ENCODE data around the gene FAT1.
"Not testable (repeated sequence)": the region's sequence is repeated elsewhere in the genome, so short reads cannot be mapped to it uniquely, and the experiment has no call there.

Gene FAT1

GRCh38 chr4:186760576-186760975 lies 36.9 kb upstream of the FAT1 start:
- Mint-ChIP-seq H3K4me3 (no peak overlapping the region), H3K27me3 (no peaks in the 10 kb centered on the region), H3K27ac (no peak overlapping the region), H3K36me3 (no peaks in the 10 kb centered on the region), H3K4me1 (peaks cover 0 to 2% of the 10 kb centered on the region in 2 donors), H3K9me3 (peaks cover 7 to 18% of the 10 kb centered on the region in 2 donors)
- no peak for ATAC-seq (replicated peaks)
- DNase-seq: no peak

GRCh38 chr4:186759990-186760389 lies 36.3 kb upstream of the FAT1 start:
- no peak for ATAC-seq (replicated peaks)
- no peaks in the 10 kb centered on the region for H3K36me3 Mint-ChIP-seq
- H3K27me3 Mint-ChIP-seq: no peaks in the 10 kb centered on the region

GRCh38 chr4:186758929-186759682 lies 35.5 kb upstream of the FAT1 start:
- DNase-seq: no peak
- H3K27me3 Mint-ChIP-seq: no peaks in the 10 kb centered on the region
- no peak for ATAC-seq (replicated peaks)
- H3K4me1 Mint-ChIP-seq: peaks cover 0 to 2% of the 10 kb centered on the region in 2 donors
- H3K4me3 Mint-ChIP-seq: no peak overlapping the region
- peaks cover 7 to 18% of the 10 kb centered on the region in 2 donors for H3K9me3 Mint-ChIP-seq
- no peak overlapping the region for H3K27ac Mint-ChIP-seq
- H3K36me3 Mint-ChIP-seq: no peaks in the 10 kb centered on the region

More at GRCh38 chr4:186759990-186760389, 36.3 kb upstream of the FAT1 start:
- no peak for DNase-seq
- Mint-ChIP-seq H3K9me3 (peaks cover 7 to 18% of the 10 kb centered on the region in 2 donors), H3K4me3 (no peak overlapping the region), H3K27ac (no peak overlapping the region), H3K4me1 (peaks cover 0 to 2% of the 10 kb centered on the region in 2 donors)

GRCh38 chr4:186757696-186758355 lies 34.2 kb upstream of the FAT1 start:
- DNase-seq: no peak
- peaks cover 7 to 18% of the 10 kb centered on the region in 2 donors for H3K9me3 Mint-ChIP-seq
- ATAC-seq (replicated peaks): no peak

GRCh38 chr4:186756550-186756949 lies 32.9 kb upstream of the FAT1 start:
- not testable (repeated sequence) for ATAC-seq (replicated peaks); H3K36me3 Mint-ChIP-seq

More at GRCh38 chr4:186757696-186758355, 34.2 kb upstream of the FAT1 start:
- H3K27ac Mint-ChIP-seq: no peak overlapping the region
- no peaks in the 10 kb centered on the region for H3K27me3 Mint-ChIP-seq
- no peak overlapping the region for H3K4me3 Mint-ChIP-seq
- H3K4me1 Mint-ChIP-seq: peaks cover 0 to 2% of the 10 kb centered on the region in 2 donors
- H3K36me3 Mint-ChIP-seq: no peaks in the 10 kb centered on the region

GRCh38 chr4:186755550-186756519 lies 32.2 kb upstream of the FAT1 start:
- Mint-ChIP-seq H3K4me3 (no peak overlapping the region), H3K27ac (no peak overlapping the region), H3K27me3 (no peaks in the 10 kb centered on the region), H3K36me3 (no peaks in the 10 kb centered on the region), H3K9me3 (peaks cover 7 to 16% of the 10 kb centered on the region in 2 donors), H3K4me1 (peaks cover 0 to 2% of the 10 kb centered on the region in 2 donors)
- DNase-seq: no peak
- no peak for ATAC-seq (replicated peaks)

More at GRCh38 chr4:186756550-186756949, 32.9 kb upstream of the FAT1 start:
- peaks cover 7 to 18% of the 10 kb centered on the region in 2 donors for H3K9me3 Mint-ChIP-seq
- not testable (repeated sequence) for DNase-seq, H3K27ac Mint-ChIP-seq, H3K4me1 Mint-ChIP-seq, H3K4me3 Mint-ChIP-seq, H3K27me3 Mint-ChIP-seq

- Mint-ChIP-seq H3K27me3 (no peaks in the 10 kb centered on the region), H3K27ac (no peak overlapping the region), H3K9me3 (peaks cover 10 to 14% of the 10 kb centered on the region in 2 donors), H3K4me1 (peaks cover 0 to 2% of the 10 kb centered on the region in 2 donors), H3K36me3 (no peaks in the 10 kb centered on the region), H3K4me3 (no peak overlapping the region)
- ATAC-seq (replicated peaks): no peak
- DNase-seq: no peak
Observed at GRCh38 chr4:186754976-186755375, 31.3 kb upstream of the FAT1 start.

GRCh38 chr4:186752325-186752724 lies 28.7 kb upstream of the FAT1 start:
- no peaks in the 10 kb centered on the region for H3K36me3 Mint-ChIP-seq
- no peak overlapping the region for H3K4me3 Mint-ChIP-seq
- H3K27ac Mint-ChIP-seq: no peak overlapping the region
- ATAC-seq (replicated peaks) (no peak), DNase-seq (no peak)
- no peaks in the 10 kb centered on the region for H3K27me3 Mint-ChIP-seq
- peaks cover 0 to 2% of the 10 kb centered on the region in 2 donors for H3K4me1 Mint-ChIP-seq
- peaks cover 10 to 11% of the 10 kb centered on the region in 2 donors for H3K9me3 Mint-ChIP-seq

GRCh38 chr4:186749611-186750281 lies 26.1 kb upstream of the FAT1 start:
- H3K4me3 Mint-ChIP-seq: no peak overlapping the region
- H3K27ac Mint-ChIP-seq: no peak overlapping the region
- peaks cover 5 to 11% of the 10 kb centered on the region in 2 donors for H3K9me3 Mint-ChIP-seq
- DNase-seq (no peak), ATAC-seq (replicated peaks) (no peak)
- H3K4me1 Mint-ChIP-seq: no peaks in the 10 kb centered on the region
- H3K36me3 Mint-ChIP-seq: no peaks in the 10 kb centered on the region
- no peaks in the 10 kb centered on the region for H3K27me3 Mint-ChIP-seq

- DNase-seq: no peak
- H3K4me3 Mint-ChIP-seq: no peak overlapping the region
- H3K27ac Mint-ChIP-seq: no peak overlapping the region
Observed at GRCh38 chr4:186746581-186746980, 22.9 kb upstream of the FAT1 start.

GRCh38 chr4:186743261-186743660 lies 19.6 kb upstream of the FAT1 start:
- H3K9me3 Mint-ChIP-seq: peaks cover 1 to 8% of the 10 kb centered on the region in 2 donors

More at GRCh38 chr4:186746581-186746980, 22.9 kb upstream of the FAT1 start:
- Mint-ChIP-seq H3K27me3 (no peaks in the 10 kb centered on the region), H3K9me3 (peaks cover 7 to 11% of the 10 kb centered on the region in 2 donors), H3K4me1 (no peaks in the 10 kb centered on the region), H3K36me3 (no peaks in the 10 kb centered on the region)
- no peak for ATAC-seq (replicated peaks)

GRCh38 chr4:186740822-186741221 lies 17.2 kb upstream of the FAT1 start:
- Mint-ChIP-seq H3K36me3 (peaks cover 0 to 1% of the 10 kb centered on the region in 2 donors), H3K4me3 (no peak overlapping the region), H3K27me3 (no peaks in the 10 kb centered on the region)

More at GRCh38 chr4:186743261-186743660, 19.6 kb upstream of the FAT1 start:
- ATAC-seq (replicated peaks): no peak
- DNase-seq: no peak
- H3K4me1 Mint-ChIP-seq: no peaks in the 10 kb centered on the region
- H3K36me3 Mint-ChIP-seq: no peaks in the 10 kb centered on the region
- H3K27ac Mint-ChIP-seq: no peak overlapping the region
- no peaks in the 10 kb centered on the region for H3K27me3 Mint-ChIP-seq
- no peak overlapping the region for H3K4me3 Mint-ChIP-seq

GRCh38 chr4:186739802-186740434 lies 16.3 kb upstream of the FAT1 start:
- Mint-ChIP-seq H3K27ac (no peak overlapping the region), H3K27me3 (no peaks in the 10 kb centered on the region), H3K4me3 (no peak overlapping the region), H3K9me3 (peaks cover under 1 to 3% of the 10 kb centered on the region in 2 donors), H3K4me1 (no peaks in the 10 kb centered on the region), H3K36me3 (peaks cover 0 to 1% of the 10 kb centered on the region in 2 donors)
- DNase-seq (no peak), ATAC-seq (replicated peaks) (no peak)

More at GRCh38 chr4:186740822-186741221, 17.2 kb upstream of the FAT1 start:
- Mint-ChIP-seq H3K9me3 (peaks cover 3 to 8% of the 10 kb centered on the region in 2 donors), H3K27ac (no peak overlapping the region), H3K4me1 (no peaks in the 10 kb centered on the region)
- DNase-seq (no peak), ATAC-seq (replicated peaks) (no peak)

Measured in stimulated activated naive B cell treated with anti-CD40 and anti-IgM and Interleukin-4, amounts not matched to agents 10 μg/mL and 1 μg/mL and 100 μg/mL, for 72 hours (primary cell).